ENCODE data around the gene GMPR2. TPM values are rescaled to one million over a fixed set of nuclear protein-coding genes. Genes with fewer than 3 reads are reported as not detected.

Gene GMPR2
- total and polyA plus RNA-seq, 2 of the 13 experiments (the other 11 are each of a cell fraction or from before 2014, with no cell fraction given): 210 to 273 TPM

- TF ChIP-seq CBX2 (IDR thresholded peaks at IDR 0.05; ENCODE audit: low read depth, low read length): peak; percentile 80; the same call in 1 of the 2 replicates
- peak; percentile 98; the same call in 1 of the 2 replicates for TF ChIP-seq CBX2 (CRISPR knock-in tag; IDR thresholded peaks at IDR 0.05; ENCODE audit: low read depth)
- no peak for TF ChIP-seq ZNF672 (CRISPR knock-in tag; IDR thresholded peaks at IDR 0.05)
- TF ChIP-seq HOXA3 (CRISPR knock-in tag; IDR thresholded peaks at IDR 0.05): peak; percentile 97
- peak; percentile 100 for TF ChIP-seq ZNF501 (CRISPR knock-in tag; IDR thresholded peaks at IDR 0.05)
- no peak for TF ChIP-seq ZNF570 (CRISPR knock-in tag; IDR thresholded peaks at IDR 0.05; ENCODE audit: borderline replicate concordance)
- TF ChIP-seq, protein P1, sequence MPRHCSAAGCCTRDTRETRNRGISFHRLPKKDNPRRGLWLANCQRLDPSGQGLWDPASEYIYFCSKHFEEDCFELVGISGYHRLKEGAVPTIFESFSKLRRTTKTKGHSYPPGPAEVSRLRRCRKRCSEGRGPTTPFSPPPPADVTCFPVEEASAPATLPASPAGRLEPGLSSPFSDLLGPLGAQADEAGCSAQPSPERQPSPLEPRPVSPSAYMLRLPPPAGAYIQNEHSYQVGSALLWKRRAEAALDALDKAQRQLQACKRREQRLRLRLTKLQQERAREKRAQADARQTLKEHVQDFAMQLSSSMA (CRISPR knock-in tag; IDR thresholded peaks at IDR 0.05): peak; percentile 98
- TF ChIP-seq ZNF414 (CRISPR knock-in tag; IDR thresholded peaks at IDR 0.05): peak; percentile 100
- TF ChIP-seq FOXP4 (CRISPR knock-in tag; IDR thresholded peaks at IDR 0.05): peak; percentile 88
- peak; percentile 94; the same call in 1 of the 2 replicates for TF ChIP-seq MEIS1 (CRISPR knock-in tag; IDR thresholded peaks at IDR 0.05; ENCODE audit: borderline replicate concordance)
- TF ChIP-seq ZNF180 (CRISPR knock-in tag; IDR thresholded peaks at IDR 0.05; ENCODE audit: borderline replicate concordance, low read depth): 0 out of 2 replicates have a peak, but pooled peaks have one; percentile 32
- TF ChIP-seq PRDM15 (CRISPR knock-in tag; IDR thresholded peaks at IDR 0.05): no peak
- TF ChIP-seq HNF4A (CRISPR knock-in tag; IDR thresholded peaks at IDR 0.05): peak; percentile 71
- TF ChIP-seq, protein P2, sequence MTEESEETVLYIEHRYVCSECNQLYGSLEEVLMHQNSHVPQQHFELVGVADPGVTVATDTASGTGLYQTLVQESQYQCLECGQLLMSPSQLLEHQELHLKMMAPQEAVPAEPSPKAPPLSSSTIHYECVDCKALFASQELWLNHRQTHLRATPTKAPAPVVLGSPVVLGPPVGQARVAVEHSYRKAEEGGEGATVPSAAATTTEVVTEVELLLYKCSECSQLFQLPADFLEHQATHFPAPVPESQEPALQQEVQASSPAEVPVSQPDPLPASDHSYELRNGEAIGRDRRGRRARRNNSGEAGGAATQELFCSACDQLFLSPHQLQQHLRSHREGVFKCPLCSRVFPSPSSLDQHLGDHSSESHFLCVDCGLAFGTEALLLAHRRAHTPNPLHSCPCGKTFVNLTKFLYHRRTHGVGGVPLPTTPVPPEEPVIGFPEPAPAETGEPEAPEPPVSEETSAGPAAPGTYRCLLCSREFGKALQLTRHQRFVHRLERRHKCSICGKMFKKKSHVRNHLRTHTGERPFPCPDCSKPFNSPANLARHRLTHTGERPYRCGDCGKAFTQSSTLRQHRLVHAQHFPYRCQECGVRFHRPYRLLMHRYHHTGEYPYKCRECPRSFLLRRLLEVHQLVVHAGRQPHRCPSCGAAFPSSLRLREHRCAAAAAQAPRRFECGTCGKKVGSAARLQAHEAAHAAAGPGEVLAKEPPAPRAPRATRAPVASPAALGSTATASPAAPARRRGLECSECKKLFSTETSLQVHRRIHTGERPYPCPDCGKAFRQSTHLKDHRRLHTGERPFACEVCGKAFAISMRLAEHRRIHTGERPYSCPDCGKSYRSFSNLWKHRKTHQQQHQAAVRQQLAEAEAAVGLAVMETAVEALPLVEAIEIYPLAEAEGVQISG (CRISPR knock-in tag; IDR thresholded peaks at IDR 0.05): peak; percentile 98
Measured at GRCh38 chr14:24188251-24189058, 44.3 kb upstream of the GMPR2 start, which contains the start of gene IPO4 (continued).
